Measurements from ENCODE around the gene SLC25A21. TPM values are rescaled to one million over a fixed set of nuclear protein-coding genes. Genes with fewer than 3 reads are reported as not detected.
"Not testable (repeated sequence)": the region's sequence is repeated elsewhere in the genome, so short reads cannot be mapped to it uniquely, and the experiment has no call there.

Gene SLC25A21
- total RNA-seq, 2 donors from 2014 or later, result 1.00 to 1.2 TPM

GRCh38 chr14:37147310-37147880 lies 25.0 kb downstream of the SLC25A21 start:
- no peak for DNase-seq (ENCODE audit: low spot score)
- intact Hi-C loops (cut with DNase I), result no loop called here

GRCh38 chr14:37146438-37146837 lies 26.0 kb downstream of the SLC25A21 start:
- intact Hi-C loops (cut with DNase I); DNase-seq (ENCODE audit: low spot score): not testable (repeated sequence)

GRCh38 chr14:37145395-37145794 lies 27.0 kb downstream of the SLC25A21 start:
- intact Hi-C loops (cut with DNase I), result no loop called here

GRCh38 chr14:37144729-37145363 lies 27.6 kb downstream of the SLC25A21 start:
- DNase-seq (ENCODE audit: low spot score), result no peak
- intact Hi-C loops (cut with DNase I), result no loop called here

More at GRCh38 chr14:37145395-37145794, 27.0 kb downstream of the SLC25A21 start:
- no peak for DNase-seq (ENCODE audit: low spot score)

GRCh38 chr14:37143475-37143874 lies 28.9 kb downstream of the SLC25A21 start:
- DNase-seq (ENCODE audit: low spot score), result no peak
- intact Hi-C loops (cut with DNase I), result no loop called here

GRCh38 chr14:37142835-37143401 lies 29.5 kb downstream of the SLC25A21 start:
- intact Hi-C loops (cut with DNase I), result no loop called here
- no peak for DNase-seq (ENCODE audit: low spot score)

GRCh38 chr14:37140176-37140575 lies 32.2 kb downstream of the SLC25A21 start:
- no peak for DNase-seq (ENCODE audit: low spot score)
- intact Hi-C loops (cut with DNase I), result no loop called here

- DNase-seq (ENCODE audit: low spot score), result no peak
Observed at GRCh38 chr14:37139710-37140109, 32.7 kb downstream of the SLC25A21 start.

GRCh38 chr14:37138898-37139297 lies 33.5 kb downstream of the SLC25A21 start:
- intact Hi-C loops (cut with DNase I), result no loop called here
- no peak for DNase-seq (ENCODE audit: low spot score)

More at GRCh38 chr14:37139710-37140109, 32.7 kb downstream of the SLC25A21 start:
- intact Hi-C loops (cut with DNase I), result no loop called here

GRCh38 chr14:37133284-37133913 lies 39.0 kb downstream of the SLC25A21 start:
- intact Hi-C loops (cut with DNase I), result no loop called here
- DNase-seq (ENCODE audit: low spot score), result no peak

GRCh38 chr14:37131205-37131604 lies 41.2 kb downstream of the SLC25A21 start:
- DNase-seq (ENCODE audit: low spot score), result no peak
- intact Hi-C loops (cut with DNase I), result no loop called here

- no peak for DNase-seq (ENCODE audit: low spot score)
- intact Hi-C loops (cut with DNase I), result no loop called here
Observed at GRCh38 chr14:37129047-37129446, 43.4 kb downstream of the SLC25A21 start.

GRCh38 chr14:37124614-37125013 lies 47.8 kb downstream of the SLC25A21 start:
- DNase-seq (ENCODE audit: low spot score), result no peak
- intact Hi-C loops (cut with DNase I), result no loop called here

GRCh38 chr14:37122919-37123639 lies 49.3 kb downstream of the SLC25A21 start:
- DNase-seq (ENCODE audit: low spot score), result no peak

GRCh38 chr14:37122288-37122687 lies 50.1 kb downstream of the SLC25A21 start:
- DNase-seq (ENCODE audit: low spot score), result no peak

More at GRCh38 chr14:37122919-37123639, 49.3 kb downstream of the SLC25A21 start:
- intact Hi-C loops (cut with DNase I), result no loop called here

GRCh38 chr14:37118673-37119366 lies 53.6 kb downstream of the SLC25A21 start:
- DNase-seq (ENCODE audit: low spot score), result no peak
- intact Hi-C loops (cut with DNase I), result no loop called here

More at GRCh38 chr14:37122288-37122687, 50.1 kb downstream of the SLC25A21 start:
- intact Hi-C loops (cut with DNase I), result no loop called here

GRCh38 chr14:37116933-37117849 lies 55.2 kb downstream of the SLC25A21 start:
- intact Hi-C loops (cut with DNase I), result no loop called here

GRCh38 chr14:37115406-37115805 lies 57.0 kb downstream of the SLC25A21 start:
- DNase-seq (ENCODE audit: low spot score), result no peak
- intact Hi-C loops (cut with DNase I), result no loop called here

More at GRCh38 chr14:37116933-37117849, 55.2 kb downstream of the SLC25A21 start:
- no peak for DNase-seq (ENCODE audit: low spot score)

All from posterior vena cava (tissue), 2 donors.